Glomerular endothelial cell (primary cell): ENCODE results near the gene PSAP. TPM values are rescaled to one million over a fixed set of nuclear protein-coding genes. Genes with fewer than 3 reads are reported as not detected.

Source experiments
- DNase-seq: peaks from one replicate; pipeline ENCODE4 v3.0.0-alpha.2; 2011; ENCODE audit warnings: low read depth, low spot score; ENCODE audit errors: extremely low read depth
- total RNA-seq: library from RNA; depleted of rRNA; stranded (reverse); fragments of >200 nt; gene quantifications from 2 replicates; pipeline ENCODE4 v1.2.3, GENCODE V29; 2015

PSAP gene
- total RNA-seq, 1 donor from 2014 or later, result 1,624 TPM

DNA sequence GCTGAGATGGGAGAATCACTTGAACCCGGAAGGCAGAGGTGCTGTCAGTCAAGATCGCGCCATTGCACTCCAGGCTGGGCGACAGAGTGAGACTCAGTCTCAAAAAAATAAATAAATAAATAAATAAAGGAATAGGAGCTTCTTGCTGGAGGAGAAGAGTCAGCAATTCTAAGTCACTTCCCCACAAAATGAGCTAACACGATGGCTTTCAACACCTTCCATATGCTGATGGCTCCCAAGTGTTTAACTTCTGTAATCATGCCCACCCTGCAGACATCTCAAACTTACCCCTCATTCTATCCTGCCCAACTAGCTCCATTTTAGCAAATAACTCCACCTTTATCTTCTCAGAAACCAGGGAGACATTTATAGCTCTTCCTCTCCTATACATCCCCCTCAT, 21.2 kb downstream of the PSAP start:
- DNase-seq, result no peak

DNA sequence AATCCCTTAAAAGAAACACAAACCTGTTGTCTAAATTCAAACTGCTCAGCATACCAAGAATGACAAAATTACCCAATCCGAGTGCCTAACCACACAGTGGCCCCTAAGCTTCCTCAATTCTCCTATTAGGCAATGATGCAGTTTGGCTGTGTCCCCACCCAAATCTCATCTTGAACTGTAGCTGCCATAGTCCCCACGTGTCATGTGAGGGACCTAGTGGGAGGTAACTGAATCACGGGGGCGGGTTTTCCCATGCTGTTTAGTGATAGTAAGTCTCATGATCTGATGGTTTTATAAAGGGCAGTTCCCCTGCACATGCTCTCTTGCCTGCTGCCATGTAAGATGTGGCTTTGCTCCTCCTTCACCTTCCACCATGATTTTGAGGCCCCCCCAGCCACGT, 21.9 kb downstream of the PSAP start:
- no peak for DNase-seq

DNA sequence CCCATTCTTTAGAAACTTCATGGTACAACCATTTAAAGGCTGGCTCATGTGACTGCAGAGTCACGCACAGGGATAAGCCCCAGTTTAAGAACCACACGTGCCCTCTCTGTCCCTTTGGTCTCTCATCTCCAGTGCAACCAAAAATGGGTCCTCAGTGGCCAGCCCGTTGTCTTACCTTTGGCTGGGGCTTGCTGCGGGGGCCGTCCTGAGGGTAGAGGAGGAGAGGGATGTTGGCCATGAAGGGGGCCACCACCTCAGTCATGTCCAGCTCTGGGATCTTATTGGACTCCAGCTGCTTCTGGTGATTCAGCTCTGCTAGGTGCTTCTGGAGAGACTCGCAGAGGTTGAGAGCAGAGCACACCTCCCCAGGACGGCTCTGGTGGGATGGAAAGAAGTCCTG, 22.3 kb downstream of the PSAP start:
- no peak for DNase-seq

DNA sequence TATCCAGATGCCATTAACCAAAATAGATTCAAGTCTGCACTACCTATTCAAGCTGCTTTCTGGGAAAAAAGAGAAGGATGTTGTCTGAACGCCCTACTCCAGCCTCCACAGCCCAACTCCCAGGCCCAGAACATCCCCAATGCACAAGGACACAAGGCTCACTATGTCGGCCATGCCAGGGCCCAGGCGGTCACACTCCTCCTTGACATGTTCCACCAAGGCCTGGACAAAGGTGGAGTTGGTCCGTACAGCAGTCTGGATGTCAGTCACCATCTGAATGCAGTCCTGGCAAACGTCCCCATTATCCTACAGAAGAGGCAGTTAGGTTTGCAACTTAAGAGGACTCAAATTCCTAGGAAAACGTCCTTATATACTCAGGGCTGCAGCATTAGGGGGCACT, 23.2 kb downstream of the PSAP start:
- DNase-seq, result no peak

DNA sequence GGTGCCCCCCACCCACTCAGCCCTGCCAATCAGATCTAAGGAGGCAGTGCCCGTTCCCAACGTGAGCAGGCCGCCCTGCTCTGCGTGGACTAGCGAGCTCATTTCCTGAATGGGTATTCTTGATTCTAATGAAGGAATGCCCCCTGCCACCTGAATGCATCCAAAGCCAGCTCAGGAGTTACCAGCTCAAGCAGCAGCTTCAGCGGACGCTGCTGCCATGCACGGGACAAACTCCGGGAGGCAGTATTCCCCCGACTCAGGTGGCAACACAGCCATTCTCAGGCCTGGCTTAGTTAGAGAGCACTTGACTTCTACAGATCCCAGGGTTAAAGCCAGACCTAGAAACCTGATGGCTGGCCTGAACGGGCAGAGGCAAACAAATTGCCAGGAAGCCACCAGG, 25.8 kb downstream of the PSAP start:
- no peak for DNase-seq

DNA sequence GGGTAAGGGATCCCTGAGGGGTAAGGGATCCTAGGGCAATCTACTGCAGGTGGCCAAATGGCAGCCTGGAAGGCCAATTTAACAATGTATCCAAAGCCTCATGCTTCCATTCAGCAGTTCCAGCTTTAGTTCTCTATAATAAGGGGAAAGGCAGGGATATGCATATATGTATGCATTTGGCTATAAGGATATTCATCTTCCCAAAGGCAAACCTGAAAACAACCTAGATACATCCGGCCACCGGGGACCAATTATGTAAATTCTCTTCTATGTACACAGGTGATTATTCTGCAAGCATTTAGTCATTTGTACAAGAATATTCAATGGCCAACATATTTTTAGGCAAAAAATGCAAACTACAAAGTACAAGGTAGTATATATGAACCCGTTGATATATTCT, 26.7 kb downstream of the PSAP start:
- DNase-seq, result no peak

DNA sequence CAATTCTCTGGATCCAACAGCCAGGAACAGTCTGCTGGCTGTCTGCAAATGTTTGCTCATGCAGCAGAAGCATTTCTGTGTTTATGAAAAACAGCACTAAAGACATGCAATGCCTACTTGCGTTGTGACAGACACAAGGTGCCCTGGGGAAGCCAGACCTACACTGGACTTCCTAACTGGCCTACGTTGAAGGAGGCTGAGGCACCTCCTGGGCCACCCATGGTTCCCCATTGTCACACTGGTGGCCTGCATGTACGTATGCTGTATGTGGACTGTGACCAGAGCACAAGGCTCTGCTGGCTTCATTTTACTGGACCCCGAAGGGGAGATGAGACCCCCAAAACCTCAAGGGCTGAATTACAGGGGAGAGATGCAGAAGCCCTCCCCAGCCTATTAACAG, 27.7 kb downstream of the PSAP start:
- DNase-seq, result no peak

DNA sequence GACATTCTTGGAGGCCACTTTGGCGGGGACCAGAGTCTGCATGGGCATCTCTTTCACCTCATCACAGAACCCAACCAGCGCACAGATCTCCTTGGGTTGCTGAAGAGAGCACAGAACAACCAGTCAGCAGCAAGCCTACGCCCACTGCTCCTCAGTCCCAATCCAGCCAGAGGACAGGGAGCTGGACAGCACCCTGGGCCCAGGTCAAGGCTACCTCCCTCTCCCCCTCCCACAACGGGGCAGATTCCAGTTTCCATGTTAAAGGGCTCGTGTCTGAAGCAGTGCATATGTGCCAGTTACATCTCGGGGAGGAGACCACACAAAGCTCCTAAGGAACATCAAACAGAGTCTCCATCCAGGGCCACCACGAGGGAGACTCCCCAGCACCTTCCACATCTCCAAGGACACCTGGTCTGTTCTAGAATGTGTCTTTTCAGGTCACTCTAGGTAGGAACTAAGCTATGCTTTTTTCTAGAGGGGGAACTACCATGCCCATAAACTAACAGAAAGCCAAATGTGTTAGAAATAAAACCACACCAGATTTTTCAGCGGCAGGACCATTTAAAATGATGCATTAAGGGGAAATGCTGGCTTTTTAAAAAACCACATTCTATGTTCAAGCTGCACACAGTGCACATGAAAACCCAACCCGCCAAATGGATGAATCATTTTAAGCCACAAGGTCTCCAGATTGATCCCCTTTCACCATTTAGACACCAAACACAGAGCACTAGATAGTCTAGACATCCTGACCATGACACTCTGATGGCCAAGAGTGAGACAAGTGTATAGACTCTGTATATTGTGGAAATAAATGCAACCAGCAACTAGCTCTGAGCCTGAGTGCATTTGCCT, 28.9 kb downstream of the PSAP start:
- DNase-seq, result no peak

DNA sequence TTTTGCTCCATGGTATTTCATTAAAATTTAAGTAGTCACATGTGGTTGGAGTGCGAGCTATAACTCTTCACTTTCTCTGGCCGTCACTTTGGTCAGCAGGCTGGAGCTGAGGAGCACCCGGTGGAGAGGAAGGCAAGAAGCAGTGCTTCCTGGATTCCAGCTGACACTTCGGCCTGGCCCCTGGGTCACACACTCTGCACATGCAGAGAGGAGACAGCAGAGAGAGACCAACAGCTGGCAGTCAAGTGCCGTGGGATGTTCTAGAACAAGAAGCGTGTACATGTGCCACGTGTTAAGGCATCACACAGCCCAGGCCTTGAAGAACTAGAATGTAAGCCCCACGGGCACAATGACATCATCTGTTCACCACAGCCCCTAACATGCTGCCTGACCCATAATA, 30.1 kb downstream of the PSAP start:
- DNase-seq, result no peak

DNA sequence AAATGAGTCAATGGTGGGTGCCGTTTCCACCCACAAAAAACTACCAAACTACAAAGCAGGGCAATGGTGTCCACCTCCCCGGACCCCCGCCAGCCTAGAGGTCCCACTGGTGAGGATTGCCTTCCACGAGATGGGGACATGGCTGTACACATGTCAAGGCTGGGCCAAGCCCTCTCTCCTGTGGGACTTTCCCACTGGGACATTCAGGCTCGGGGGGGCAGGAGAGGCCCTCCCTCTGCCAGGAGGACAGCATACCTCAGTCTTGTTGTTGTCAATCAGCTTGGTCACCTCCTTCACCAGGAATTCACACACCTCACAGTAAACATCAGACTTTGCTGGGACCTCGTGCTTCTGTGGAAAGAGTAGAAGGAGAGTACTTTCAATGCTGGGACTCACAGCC, 31.1 kb downstream of the PSAP start:
- no peak for DNase-seq

DNA sequence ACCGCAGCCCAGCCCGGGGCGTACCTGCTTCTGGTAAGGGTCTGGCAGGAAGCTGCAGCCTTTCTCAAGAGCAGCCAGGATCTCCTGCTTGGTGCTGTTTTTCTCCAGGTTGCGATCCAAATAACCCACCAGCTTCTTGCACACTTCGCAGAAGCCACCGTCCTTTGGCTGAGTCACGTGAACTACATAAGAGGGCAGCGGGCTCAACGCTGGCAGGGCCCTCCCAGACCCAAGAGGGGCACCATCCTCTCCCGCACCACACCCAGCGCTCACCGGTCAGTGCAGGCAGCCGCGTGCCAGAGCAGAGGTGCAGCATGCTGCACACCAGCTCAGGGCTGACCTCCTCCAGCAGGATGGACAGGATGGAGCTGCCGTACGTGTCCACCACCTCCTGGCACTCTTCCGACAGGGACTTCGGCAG, 31.6 kb downstream of the PSAP start:
- no peak for DNase-seq

DNA sequence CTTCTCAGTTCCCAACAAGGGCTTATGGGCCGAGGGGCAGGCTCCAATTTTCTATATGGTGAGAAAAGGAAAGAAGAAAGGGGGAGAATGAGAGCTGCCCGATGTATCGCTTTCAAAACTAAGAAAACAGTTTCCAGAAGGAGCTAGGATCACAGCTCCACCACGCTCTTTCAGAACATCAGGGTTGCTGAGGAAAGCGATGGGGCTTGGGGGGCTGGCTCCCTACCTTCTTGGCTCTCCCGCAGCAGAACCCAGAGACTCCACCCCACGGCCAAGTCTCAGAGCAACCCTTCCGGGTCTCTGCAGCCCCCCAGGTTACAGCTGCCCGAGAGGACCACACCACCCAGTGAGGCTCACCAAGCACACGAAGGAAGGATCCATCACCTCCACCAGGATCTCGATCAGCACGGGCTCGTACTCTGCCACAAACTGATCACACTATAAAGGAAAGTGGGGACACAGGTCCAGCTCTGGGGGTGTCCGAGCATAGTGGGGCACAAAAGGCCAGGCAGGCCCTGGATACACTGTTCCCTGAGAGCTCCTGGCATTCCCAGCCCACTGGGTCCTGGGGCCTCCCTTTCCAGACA, 32.3 kb downstream of the PSAP start:
- DNase-seq, result no peak

DNA sequence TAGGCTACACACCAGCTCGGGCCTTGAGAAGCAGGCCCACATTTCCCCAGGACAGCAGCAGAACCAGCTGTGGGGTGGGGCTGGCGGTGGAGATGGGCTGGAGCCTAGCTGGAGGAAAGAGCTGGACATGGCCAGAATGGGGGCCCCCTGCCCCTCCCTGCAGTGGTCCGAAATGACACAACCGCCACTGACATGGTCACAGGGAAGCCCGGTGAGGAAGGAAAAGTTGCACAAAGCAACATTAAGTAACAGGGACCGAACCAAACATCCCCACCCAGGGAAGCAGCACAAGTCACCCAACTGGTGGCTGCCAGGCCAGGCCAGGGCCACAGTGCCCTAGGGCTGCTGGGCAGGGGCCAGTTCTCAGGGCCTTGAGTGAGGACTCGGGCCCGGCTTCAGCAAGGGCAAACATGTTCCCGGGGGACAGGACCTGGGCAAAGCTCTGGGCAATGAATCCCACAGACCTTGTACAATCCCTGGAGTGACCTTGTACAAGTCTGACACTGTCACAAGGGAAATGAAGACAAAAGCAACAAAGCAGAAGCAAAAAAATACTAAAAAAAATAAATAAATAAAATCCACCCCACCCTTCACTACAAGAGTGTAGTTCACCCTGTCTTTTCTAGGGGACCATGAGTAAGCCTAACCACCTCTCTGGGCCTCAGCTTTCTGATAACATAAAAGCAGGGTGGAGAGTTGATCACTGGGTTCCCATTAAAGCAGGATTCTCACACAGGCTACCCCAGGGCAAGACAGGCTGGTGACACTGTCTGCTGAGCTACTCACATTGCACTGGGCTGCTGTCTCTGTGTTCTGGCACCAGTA, 33.0 kb downstream of the PSAP start:
- no peak for DNase-seq

DNA sequence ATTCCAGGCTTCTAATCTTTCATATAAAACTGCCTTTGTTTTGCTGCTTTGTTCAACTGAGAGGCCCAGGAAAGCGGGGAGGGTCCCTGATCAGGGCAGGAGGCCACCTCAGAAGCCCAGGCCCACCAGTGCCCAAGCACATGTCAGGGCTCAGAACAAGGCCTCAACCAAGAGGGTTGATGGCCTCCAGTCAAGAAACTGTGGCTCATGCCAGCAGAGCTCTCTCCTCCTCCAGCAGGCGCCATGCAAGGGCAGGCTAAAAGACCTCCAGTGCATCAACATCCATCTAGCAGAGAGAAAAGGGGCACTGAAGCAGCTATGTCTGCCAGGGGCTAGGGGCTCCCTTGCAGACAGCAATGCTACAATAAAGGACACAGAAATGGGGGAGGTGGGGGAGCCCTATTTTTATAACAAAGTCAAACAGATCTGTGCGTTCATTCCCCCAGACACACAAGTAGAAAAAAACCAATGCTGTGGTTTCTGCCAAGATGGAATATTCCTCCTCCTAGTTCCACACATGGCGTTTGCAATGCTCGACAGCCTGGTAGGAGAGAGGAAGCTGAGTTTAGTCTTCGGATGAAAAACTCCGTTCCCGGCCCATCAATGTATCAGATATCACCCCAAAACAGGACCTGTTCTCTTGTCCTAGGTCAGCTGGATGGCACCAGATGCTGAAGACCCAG, 34.0 kb downstream of the PSAP start:
- DNase-seq, result no peak

DNA sequence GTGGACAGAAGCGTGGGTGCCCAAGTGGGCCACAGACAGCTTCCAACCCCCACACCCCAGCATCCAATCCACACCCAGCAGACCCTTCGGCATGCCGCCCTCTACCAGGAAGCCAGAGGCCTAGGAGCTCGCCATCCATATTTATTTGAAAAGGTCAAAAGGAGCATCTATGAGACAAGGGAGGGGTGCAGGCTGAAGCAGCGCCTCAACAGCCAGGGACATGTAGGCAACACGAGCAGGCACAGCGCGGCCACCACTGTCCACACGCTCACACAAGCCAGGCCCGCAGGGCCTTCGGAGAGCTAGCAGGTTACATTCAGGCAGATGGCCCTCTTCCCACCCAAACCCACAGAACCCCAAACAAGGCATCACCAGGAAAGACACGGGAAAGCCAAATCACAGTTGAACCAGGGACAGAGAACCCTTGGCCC, 34.6 kb downstream of the PSAP start:
- DNase-seq, result no peak

DNA sequence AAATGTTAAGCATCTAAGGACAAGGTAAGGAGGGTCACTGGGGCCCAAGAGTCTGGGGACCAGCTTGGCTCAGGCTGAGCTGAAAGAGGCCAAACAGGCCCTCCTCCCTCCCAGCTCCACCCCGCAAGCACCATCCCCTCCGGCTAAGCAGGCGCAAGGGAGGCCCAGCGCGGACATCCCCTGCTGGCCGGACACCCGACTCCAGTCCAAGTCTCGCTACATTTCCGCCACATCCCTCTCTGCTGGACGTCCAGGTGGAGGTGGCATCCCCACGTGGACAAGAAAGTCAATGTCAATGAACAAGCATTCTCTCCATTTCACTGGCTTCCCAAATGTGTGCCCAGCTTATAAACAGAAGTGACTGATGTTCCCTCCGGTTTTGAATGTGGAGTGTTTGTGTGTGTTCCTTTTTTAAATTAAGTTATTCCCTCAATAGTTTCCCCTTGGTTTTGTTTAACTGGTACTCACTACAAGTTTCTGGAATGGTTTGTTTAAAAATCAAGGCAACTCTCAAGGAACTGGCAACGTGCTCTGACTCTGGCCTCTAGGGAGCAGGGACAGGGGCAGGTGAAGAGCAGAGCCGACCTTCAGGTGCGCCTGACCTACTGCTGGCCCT, 35.4 kb downstream of the PSAP start:
- DNase-seq, result no peak

DNA sequence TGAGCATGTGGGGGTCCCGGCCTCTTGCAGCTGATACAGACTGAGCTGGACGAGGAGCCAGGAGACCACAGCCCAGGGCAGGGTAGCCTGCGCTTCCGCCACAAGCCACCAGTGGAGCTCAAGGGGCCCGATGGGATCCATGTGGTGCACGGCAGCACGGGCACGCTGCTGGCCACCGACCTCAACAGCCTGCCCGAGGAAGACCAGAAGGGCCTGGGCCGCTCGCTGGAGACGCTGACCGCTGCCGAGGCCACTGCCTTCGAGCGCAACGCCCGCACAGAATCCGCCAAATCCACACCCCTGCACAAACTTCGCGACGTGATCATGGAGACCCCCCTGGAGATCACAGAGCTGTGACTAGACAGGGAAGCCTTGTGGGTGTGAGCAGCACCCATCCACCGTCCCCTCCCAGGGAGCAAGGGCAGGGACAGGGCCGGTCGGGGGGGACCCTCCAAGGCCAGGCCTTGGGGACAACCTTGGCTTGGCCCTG, 36.1 kb downstream of the PSAP start:
- DNase-seq, result no peak

DNA sequence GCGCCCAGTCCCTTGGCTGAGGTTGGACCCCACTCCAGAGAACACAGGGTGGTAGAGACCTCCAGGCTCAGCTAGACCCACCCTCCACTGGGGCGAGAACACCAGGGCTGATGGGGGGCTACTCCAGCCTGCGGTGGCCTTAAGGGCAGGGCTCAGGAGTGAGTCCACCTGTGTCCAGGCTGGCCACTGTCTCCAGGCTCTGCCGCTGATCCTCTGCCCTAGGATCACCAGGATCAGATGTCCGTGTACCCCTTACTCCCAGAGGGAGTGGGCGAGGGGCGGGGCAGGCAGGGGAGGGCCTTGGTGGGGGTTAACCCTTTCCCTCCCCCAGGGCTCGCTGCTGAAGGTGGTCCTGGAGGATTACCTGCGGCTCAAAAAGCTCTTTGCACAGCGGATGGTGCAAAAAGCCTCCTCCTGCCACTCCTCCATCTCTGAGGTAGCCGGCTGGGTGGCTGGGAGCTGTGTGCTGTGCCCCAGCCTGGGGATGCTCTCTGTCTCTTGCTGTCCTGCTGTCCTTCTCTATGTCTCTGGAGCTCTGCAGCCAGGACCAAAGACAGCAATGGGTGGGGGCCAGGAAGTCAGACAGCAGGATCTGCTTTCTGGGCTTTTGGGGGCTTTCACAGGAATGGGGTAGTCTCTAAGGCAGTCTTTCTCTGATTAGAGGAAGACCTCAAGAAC, 38.0 kb downstream of the PSAP start:
- DNase-seq, result no peak

DNA sequence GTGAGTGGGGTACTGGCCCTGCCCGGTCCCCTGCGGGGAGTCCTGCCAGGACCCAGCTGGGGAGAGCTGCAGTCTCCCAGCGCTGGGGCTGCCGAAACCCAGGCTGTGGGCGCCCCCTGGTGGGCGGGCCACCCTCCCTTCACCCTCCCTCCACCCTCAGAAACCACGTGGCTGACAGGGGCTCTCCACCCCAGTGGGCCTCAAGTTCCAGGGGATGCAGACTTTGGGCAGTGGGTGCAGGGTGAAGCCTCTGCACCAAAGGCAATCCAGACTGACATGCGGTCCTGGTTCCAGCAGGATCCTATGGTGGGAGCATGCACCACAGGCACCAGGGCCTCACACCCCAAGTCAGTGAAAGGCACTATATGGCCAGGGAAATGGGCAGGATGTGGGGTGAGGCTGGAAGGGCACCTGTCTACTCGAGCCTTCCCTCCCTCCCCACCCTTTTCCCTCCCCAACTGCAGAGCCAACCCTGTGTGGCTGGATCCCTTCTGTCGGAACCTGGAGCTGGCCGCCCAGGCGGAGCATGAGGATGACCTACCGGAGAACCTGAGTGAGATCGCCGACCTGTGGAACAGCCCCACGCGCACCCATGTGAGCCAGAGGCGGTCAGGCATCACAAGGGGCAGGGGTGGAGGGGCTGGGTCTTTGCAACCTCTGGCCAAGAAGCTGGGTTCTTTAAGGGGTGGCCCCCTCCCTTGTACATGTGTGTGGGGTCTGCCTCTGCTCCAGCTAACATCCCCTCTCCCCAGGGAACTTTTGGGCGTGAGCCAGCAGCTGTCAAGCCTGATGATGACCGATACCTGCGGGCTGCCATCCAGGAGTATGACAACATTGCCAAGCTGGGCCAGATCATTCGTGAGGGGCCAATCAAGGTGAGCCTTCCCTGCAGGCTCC, 38.8 kb downstream of the PSAP start:
- DNase-seq, result no peak
